ENCODE measurements around the gene BCL2L14.

GRCh38 chr12:12138203-12139154 lies 67.7 kb downstream of the BCL2L14 start:
- no peak for TF ChIP-seq EZH2 (IDR thresholded peaks at IDR 0.05; ENCODE audit: borderline replicate concordance, low read length)
- no peak for TF ChIP-seq CTCF (IDR thresholded peaks at IDR 0.05; ENCODE audit: low read length)

All from OCI-LY1 (cell line).